ENCODE results near the gene ZNF469.

- TF ChIP-seq POLR2A (IDR thresholded peaks at IDR 0.05) (no peak), CTCF (IDR thresholded peaks at IDR 0.05) (no peak)
These were observed 31.2 kb upstream of the ZNF469 start for GRCh38 chr16:88351491-88352101.
